Natural killer cell (primary cell): Measurements from ENCODE around the gene AP3B1. TPM values are rescaled to one million over a fixed set of nuclear protein-coding genes. Genes with fewer than 3 reads are reported as not detected.

Source experiments
- total RNA-seq, 4 donors: library from RNA; stranded (reverse); fragments of 120-200 nt in 1 of 4; gene quantifications; one replicate each; pipeline versions ENCODE4 v1.2.3 to v1.2.4, GENCODE V29; 2013 to 2022

Gene AP3B1
- total RNA-seq, 3 donors from 2014 or later (not counting 1 experiment from before 2014, with no cell fraction given): 48.5 to 58.2 (median 56.2) TPM

Other genes with a start within 250 kb of the AP3B1 start
- gene SCAMP1, start 65.9 kb upstream of the AP3B1 start, total RNA-seq: 10 to 100 TPM; 19.9 to 27.1 (median 20.5) TPM